Gastrocnemius medialis (tissue), 4 donors: ENCODE measurements around the gene TMEM236.

ENCODE experiments used
- CTCF ChIP-seq, 5 experiments: fragments of 450-650 bp in 3 of 5; fragments of 200-600 bp in 2 of 5; sonication (generic) in 2 of 5; IDR thresholded peaks in 4 of 5; conservative IDR thresholded peaks in 1 of 5; 1 replicate in 4 of 5; 2 replicates in 1 of 5; pipeline ENCODE4 v1.5.1; 2016 to 2019; ENCODE audit warnings: antibody characterized with exemption in 5 of 5, mild to moderate bottlenecking in 3 of 5, moderate library complexity in 3 of 5
- POLR2A ChIP-seq, 2 donors: fragments of 450-650 bp; IDR thresholded peaks; one replicate each; pipeline ENCODE4 v1.6.1; 2017; ENCODE audit warnings: antibody characterized with exemption in 2 of 2, mild to moderate bottlenecking in 2 of 2, moderate library complexity in 2 of 2

DNA sequence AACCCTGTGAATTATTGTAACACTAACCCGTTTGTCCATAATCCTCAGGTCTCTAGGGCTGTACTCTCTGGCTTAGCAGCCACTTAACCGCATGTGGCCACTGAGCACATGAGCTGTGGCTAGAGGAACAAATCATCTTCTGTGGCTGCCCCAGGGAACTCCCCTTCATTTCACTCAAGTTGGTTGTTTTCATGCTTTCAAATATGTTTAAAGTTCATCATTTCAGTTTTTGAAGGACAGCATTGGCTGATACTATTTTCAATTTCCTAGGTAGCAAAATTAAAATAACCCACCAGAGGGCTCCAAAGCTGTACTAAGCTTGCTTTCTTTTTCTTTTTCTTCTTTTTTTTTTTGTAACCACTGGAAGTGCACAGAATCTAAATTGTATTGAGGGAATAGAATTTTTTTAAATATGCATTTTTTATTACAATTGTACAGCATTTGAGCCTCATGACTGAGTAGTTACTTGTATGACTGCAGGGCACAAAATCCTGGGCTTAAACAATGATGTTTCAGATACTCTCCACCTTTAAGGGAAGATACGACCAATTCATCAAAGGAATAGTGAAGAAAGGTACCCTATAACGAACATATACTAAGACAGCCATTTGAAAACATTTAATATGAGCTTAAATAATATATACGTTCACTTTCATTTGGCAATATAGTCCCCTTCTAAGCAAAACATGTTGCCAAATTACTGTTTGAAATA lies 95.7 kb downstream of the TMEM236 start:
- peak in 1 of 5 experiments; percentile 25 for TF ChIP-seq CTCF (IDR thresholded peaks at IDR 0.05 in 4 of 5, conservative IDR thresholded peaks at IDR 0.05 in 1 of 5)
- no peak for TF ChIP-seq POLR2A (IDR thresholded peaks at IDR 0.05)
